HEK293 (cell line): Measurements from ENCODE around the gene KDM4B.

Source experiments
- CTCF ChIA-PET: fragments of 350-600 bp; formaldehyde crosslinking; extraction: SDS; loops from one replicate; lab custom pipeline; 2021; ENCODE audit warnings: antibody characterized with exemption; lab: Yijun Ruan, JAX
- POLR2A ChIA-PET: fragments of 300-600 bp; formaldehyde crosslinking; extraction: SDS; loops from one replicate; lab custom pipeline; 2020; ENCODE audit warnings: antibody characterized with exemption, inconsistent platforms; lab: Yijun Ruan, JAX
- H3K27ac ChIP-seq: fragments of 200-500 bp; sonication (Bioruptor generic); 2 replicates; pipeline ENCODE4 v1.5.1; 2014; ENCODE audit warnings: low read depth, low read length, control low read depth, inconsistent platforms; ENCODE audit errors: extremely low read depth
- H3K36me3 ChIP-seq, 2 experiments: fragments of 200-500 bp in 1 of 2; sonication (Bioruptor generic) in 1 of 2; 1 replicate in 1 of 2; 2 replicates in 1 of 2; pipeline ENCODE4 v1.5.1; 2014 to 2017; ENCODE audit warnings: inconsistent platforms in 2 of 2, low read length in 2 of 2; ENCODE audit not compliant: control insufficient read depth in 2 of 2, insufficient read depth in 1 of 2
- H3K4me1 ChIP-seq: fragments of 200-500 bp; sonication (Bioruptor generic); 2 replicates; pipeline ENCODE4 v1.5.1; 2014; ENCODE audit warnings: mild to moderate bottlenecking, low read length, inconsistent platforms; ENCODE audit not compliant: control insufficient read depth, insufficient read depth
- H3K4me3 ChIP-seq: 2 replicates; pipeline ENCODE4 v1.5.1; 2011; ENCODE audit warnings: low read depth, mild to moderate bottlenecking, control low read depth, low read length, moderate library complexity
- H3K9me3 ChIP-seq: fragments of 200-500 bp; sonication (Bioruptor generic); 2 replicates; pipeline ENCODE4 v1.5.1; 2014; ENCODE audit warnings: low read depth, low read length, inconsistent platforms; ENCODE audit not compliant: control insufficient read depth, insufficient read depth
- BCL11A ChIP-seq: fragments of 450-650 bp; formaldehyde crosslinking; IDR thresholded peaks from 2 replicates; pipeline ENCODE4 v1.5.1; 2016; ENCODE audit warnings: low read depth, missing biosample characterization, missing genetic modification characterization
- GLI2 ChIP-seq: fragments of 450-650 bp; formaldehyde crosslinking; IDR thresholded peaks from 2 replicates; pipeline ENCODE4; 2017; ENCODE audit warnings: missing biosample characterization, missing genetic modification characterization, low read depth, borderline replicate concordance
- GLI4 ChIP-seq: fragments of 450-650 bp; formaldehyde crosslinking; IDR thresholded peaks from 2 replicates; pipeline ENCODE4 v1.5.1; 2016; ENCODE audit warnings: missing biosample characterization, missing genetic modification characterization
- KLF7 ChIP-seq: fragments of 450-650 bp; formaldehyde crosslinking; IDR thresholded peaks from 2 replicates; pipeline ENCODE4 v1.5.1; 2016; ENCODE audit warnings: missing biosample characterization, missing genetic modification characterization, borderline replicate concordance
- SCRT2 ChIP-seq: fragments of 450-650 bp; formaldehyde crosslinking; IDR thresholded peaks from 2 replicates; pipeline ENCODE4 v1.5.1; 2016; ENCODE audit warnings: missing biosample characterization, missing genetic modification characterization
- YY2 ChIP-seq: fragments of 450-650 bp; formaldehyde crosslinking; IDR thresholded peaks from 2 replicates; pipeline ENCODE4 v1.5.1; 2016; ENCODE audit warnings: missing biosample characterization, missing genetic modification characterization
- ZBTB20 ChIP-seq: fragments of 450-650 bp; formaldehyde crosslinking; IDR thresholded peaks from 2 replicates; pipeline ENCODE4 v1.5.1; 2016; ENCODE audit warnings: missing biosample characterization, missing genetic modification characterization
- ZEB2 ChIP-seq: fragments of 450-650 bp; formaldehyde crosslinking; IDR thresholded peaks from 2 replicates; pipeline ENCODE4 v1.5.1; 2016; ENCODE audit warnings: missing biosample characterization, missing genetic modification characterization
- ZFHX2 ChIP-seq: fragments of 450-650 bp; formaldehyde crosslinking; conservative IDR thresholded peaks from 2 replicates; pipeline ENCODE4 v1.5.1; 2016; ENCODE audit warnings: missing biosample characterization, missing genetic modification characterization
- ZFP3 ChIP-seq: fragments of 450-650 bp; formaldehyde crosslinking; IDR thresholded peaks from 2 replicates; pipeline ENCODE4 v1.5.1; 2016; ENCODE audit warnings: low read depth, missing biosample characterization, missing genetic modification characterization
- ZIC2 ChIP-seq: fragments of 450-650 bp; formaldehyde crosslinking; IDR thresholded peaks from 2 replicates; pipeline ENCODE4 v1.5.1; 2016; ENCODE audit warnings: missing biosample characterization, missing genetic modification characterization
- ZNF121 ChIP-seq: fragments of 450-650 bp; formaldehyde crosslinking; IDR thresholded peaks from 2 replicates; pipeline ENCODE4 v1.5.1; 2016; ENCODE audit warnings: missing biosample characterization, missing genetic modification characterization
- ZNF146 ChIP-seq: fragments of 450-650 bp; formaldehyde crosslinking; IDR thresholded peaks from 2 replicates; pipeline ENCODE4 v1.5.1; 2016; ENCODE audit warnings: missing biosample characterization, missing genetic modification characterization
- ZNF157 ChIP-seq: fragments of 450-650 bp; formaldehyde crosslinking; IDR thresholded peaks from 2 replicates; pipeline ENCODE4 v1.5.1; 2016; ENCODE audit warnings: missing biosample characterization, missing genetic modification characterization
- ZNF214 ChIP-seq: fragments of 450-650 bp; formaldehyde crosslinking; IDR thresholded peaks from 2 replicates; pipeline ENCODE4 v1.5.1; 2017; ENCODE audit warnings: missing biosample characterization, mild to moderate bottlenecking, missing genetic modification characterization, borderline replicate concordance
- ZNF292 ChIP-seq: fragments of 450-650 bp; formaldehyde crosslinking; IDR thresholded peaks from 2 replicates; pipeline ENCODE4 v1.5.1; 2016; ENCODE audit warnings: low read depth, missing biosample characterization, missing genetic modification characterization, borderline replicate concordance
- ZNF302 ChIP-seq: fragments of 450-650 bp; formaldehyde crosslinking; IDR thresholded peaks from 2 replicates; pipeline ENCODE4 v1.5.1; 2016; ENCODE audit warnings: missing biosample characterization, missing genetic modification characterization, low read depth
- ZNF416 ChIP-seq: fragments of 450-650 bp; formaldehyde crosslinking; IDR thresholded peaks from 2 replicates; pipeline ENCODE4 v1.5.1; 2016; ENCODE audit warnings: missing biosample characterization, missing genetic modification characterization
- ZNF48 ChIP-seq: fragments of 450-650 bp; formaldehyde crosslinking; IDR thresholded peaks from 2 replicates; pipeline ENCODE4 v1.5.1; 2016; ENCODE audit warnings: missing biosample characterization, missing genetic modification characterization
- ZNF544 ChIP-seq: fragments of 450-650 bp; formaldehyde crosslinking; IDR thresholded peaks from 2 replicates; pipeline ENCODE4 v1.5.0; 2017; ENCODE audit warnings: missing biosample characterization, missing genetic modification characterization
- ZNF558 ChIP-seq: fragments of 450-650 bp; formaldehyde crosslinking; IDR thresholded peaks from 2 replicates; pipeline ENCODE4 v1.5.1; 2016; ENCODE audit warnings: missing biosample characterization, missing genetic modification characterization
- ZNF600 ChIP-seq: fragments of 450-650 bp; formaldehyde crosslinking; IDR thresholded peaks from 2 replicates; pipeline ENCODE4 v1.5.1; 2016; ENCODE audit warnings: missing biosample characterization, missing genetic modification characterization
- ZNF621 ChIP-seq: fragments of 450-650 bp; formaldehyde crosslinking; IDR thresholded peaks from 2 replicates; pipeline ENCODE4 v1.5.1; 2017; ENCODE audit warnings: missing biosample characterization, missing genetic modification characterization
- ZNF623 ChIP-seq: fragments of 450-650 bp; formaldehyde crosslinking; IDR thresholded peaks from 2 replicates; pipeline ENCODE4 v1.5.1; 2016; ENCODE audit warnings: missing biosample characterization, missing genetic modification characterization
- ZNF626 ChIP-seq: fragments of 450-650 bp; sonication (Bioruptor Pico); formaldehyde crosslinking; IDR thresholded peaks from 2 replicates; pipeline ENCODE4 v1.5.1; 2018; ENCODE audit warnings: missing biosample characterization, missing genetic modification characterization, inconsistent platforms
- ZNF660 ChIP-seq: fragments of 450-650 bp; IDR thresholded peaks from 2 replicates; pipeline ENCODE4 v1.5.1; 2018; ENCODE audit warnings: missing biosample characterization, mild to moderate bottlenecking, missing genetic modification characterization
- TF ChIP-seq, protein P1 (sequence below): fragments of 450-650 bp; formaldehyde crosslinking; IDR thresholded peaks from 2 replicates; pipeline ENCODE4 v1.5.1; 2016; ENCODE audit warnings: missing biosample characterization, missing genetic modification characterization, borderline replicate concordance
- TF ChIP-seq, protein P2 (sequence below): fragments of 450-650 bp; formaldehyde crosslinking; IDR thresholded peaks from 2 replicates; pipeline ENCODE4; 2016; ENCODE audit warnings: missing biosample characterization, missing genetic modification characterization
- TF ChIP-seq, protein P3 (sequence below): fragments of 450-650 bp; formaldehyde crosslinking; IDR thresholded peaks from 2 replicates; pipeline ENCODE4 v1.5.1; 2016; ENCODE audit warnings: missing biosample characterization, missing genetic modification characterization, borderline replicate concordance

Gene KDM4B

GRCh38 chr19:5154799-5155426 is 186.0 kb downstream of the KDM4B start:
- TF ChIP-seq BCL11A (tag by site-specific recombination) (no peak), ZNF623 (tag by site-specific recombination) (no peak), ZNF558 (tag by site-specific recombination) (no peak), ZNF416 (tag by site-specific recombination) (no peak), ZNF660 (no peak), SCRT2 (tag by site-specific recombination) (no peak), ZNF302 (no peak), ZNF626 (tag by site-specific recombination) (no peak), ZNF48 (tag by site-specific recombination) (no peak), ZNF157 (no peak), ZFP3 (tag by site-specific recombination) (no peak), ZEB2 (tag by site-specific recombination) (no peak), KLF7 (tag by site-specific recombination) (no peak), ZBTB20 (no peak), ZNF600 (no peak), ZNF292 (tag by site-specific recombination) (no peak), YY2 (no peak)
- TF ChIP-seq, protein P1, sequence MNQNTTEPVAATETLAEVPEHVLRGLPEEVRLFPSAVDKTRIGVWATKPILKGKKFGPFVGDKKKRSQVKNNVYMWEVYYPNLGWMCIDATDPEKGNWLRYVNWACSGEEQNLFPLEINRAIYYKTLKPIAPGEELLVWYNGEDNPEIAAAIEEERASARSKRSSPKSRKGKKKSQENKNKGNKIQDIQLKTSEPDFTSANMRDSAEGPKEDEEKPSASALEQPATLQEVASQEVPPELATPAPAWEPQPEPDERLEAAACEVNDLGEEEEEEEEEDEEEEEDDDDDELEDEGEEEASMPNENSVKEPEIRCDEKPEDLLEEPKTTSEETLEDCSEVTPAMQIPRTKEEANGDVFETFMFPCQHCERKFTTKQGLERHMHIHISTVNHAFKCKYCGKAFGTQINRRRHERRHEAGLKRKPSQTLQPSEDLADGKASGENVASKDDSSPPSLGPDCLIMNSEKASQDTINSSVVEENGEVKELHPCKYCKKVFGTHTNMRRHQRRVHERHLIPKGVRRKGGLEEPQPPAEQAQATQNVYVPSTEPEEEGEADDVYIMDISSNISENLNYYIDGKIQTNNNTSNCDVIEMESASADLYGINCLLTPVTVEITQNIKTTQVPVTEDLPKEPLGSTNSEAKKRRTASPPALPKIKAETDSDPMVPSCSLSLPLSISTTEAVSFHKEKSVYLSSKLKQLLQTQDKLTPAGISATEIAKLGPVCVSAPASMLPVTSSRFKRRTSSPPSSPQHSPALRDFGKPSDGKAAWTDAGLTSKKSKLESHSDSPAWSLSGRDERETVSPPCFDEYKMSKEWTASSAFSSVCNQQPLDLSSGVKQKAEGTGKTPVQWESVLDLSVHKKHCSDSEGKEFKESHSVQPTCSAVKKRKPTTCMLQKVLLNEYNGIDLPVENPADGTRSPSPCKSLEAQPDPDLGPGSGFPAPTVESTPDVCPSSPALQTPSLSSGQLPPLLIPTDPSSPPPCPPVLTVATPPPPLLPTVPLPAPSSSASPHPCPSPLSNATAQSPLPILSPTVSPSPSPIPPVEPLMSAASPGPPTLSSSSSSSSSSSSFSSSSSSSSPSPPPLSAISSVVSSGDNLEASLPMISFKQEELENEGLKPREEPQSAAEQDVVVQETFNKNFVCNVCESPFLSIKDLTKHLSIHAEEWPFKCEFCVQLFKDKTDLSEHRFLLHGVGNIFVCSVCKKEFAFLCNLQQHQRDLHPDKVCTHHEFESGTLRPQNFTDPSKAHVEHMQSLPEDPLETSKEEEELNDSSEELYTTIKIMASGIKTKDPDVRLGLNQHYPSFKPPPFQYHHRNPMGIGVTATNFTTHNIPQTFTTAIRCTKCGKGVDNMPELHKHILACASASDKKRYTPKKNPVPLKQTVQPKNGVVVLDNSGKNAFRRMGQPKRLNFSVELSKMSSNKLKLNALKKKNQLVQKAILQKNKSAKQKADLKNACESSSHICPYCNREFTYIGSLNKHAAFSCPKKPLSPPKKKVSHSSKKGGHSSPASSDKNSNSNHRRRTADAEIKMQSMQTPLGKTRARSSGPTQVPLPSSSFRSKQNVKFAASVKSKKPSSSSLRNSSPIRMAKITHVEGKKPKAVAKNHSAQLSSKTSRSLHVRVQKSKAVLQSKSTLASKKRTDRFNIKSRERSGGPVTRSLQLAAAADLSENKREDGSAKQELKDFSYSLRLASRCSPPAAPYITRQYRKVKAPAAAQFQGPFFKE (tag by site-specific recombination): no peak
- TF ChIP-seq, protein P2, sequence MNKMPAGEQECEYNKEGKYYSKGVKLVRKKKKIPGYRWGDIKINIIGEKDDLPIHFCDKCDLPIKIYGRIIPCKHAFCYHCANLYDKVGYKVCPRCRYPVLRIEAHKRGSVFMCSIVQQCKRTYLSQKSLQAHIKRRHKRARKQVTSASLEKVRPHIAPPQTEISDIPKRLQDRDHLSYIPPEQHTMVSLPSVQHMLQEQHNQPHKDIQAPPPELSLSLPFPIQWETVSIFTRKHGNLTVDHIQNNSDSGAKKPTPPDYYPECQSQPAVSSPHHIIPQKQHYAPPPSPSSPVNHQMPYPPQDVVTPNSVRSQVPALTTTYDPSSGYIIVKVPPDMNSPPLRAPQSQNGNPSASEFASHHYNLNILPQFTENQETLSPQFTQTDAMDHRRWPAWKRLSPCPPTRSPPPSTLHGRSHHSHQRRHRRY (tag by site-specific recombination): no peak
- Histone ChIP-seq H3K9me3 (no peaks in the 10 kb centered on the region), H3K4me1 (no peaks in the 10 kb centered on the region), H3K4me3 (no peak overlapping the region), H3K36me3 (no peaks in the 10 kb centered on the region), H3K27ac (no peak overlapping the region)
- ChIA-PET POLR2A (no interaction called here), CTCF (interaction anchor here (0.6 to 1.6 kb wide), 6 partner anchors 8 to 107 kb away, joined by 3 to 8 read pairs (median 4); no protein-coding TSS in a partner anchor)

GRCh38 chr19:5155586-5156210 is 186.8 kb downstream of the KDM4B start:
- no peak overlapping the region for H3K4me3 ChIP-seq
- ChIA-PET POLR2A (no interaction called here), CTCF (no interaction called here)
- no peaks in the 10 kb centered on the region for H3K36me3 ChIP-seq
- H3K27ac ChIP-seq: no peak overlapping the region
- H3K4me1 ChIP-seq: no peaks in the 10 kb centered on the region
- no peaks in the 10 kb centered on the region for H3K9me3 ChIP-seq
- TF ChIP-seq ZIC2: no peak
- TF ChIP-seq ZFHX2 (tag by site-specific recombination): no peak
- TF ChIP-seq ZNF146 (tag by site-specific recombination): no peak
- TF ChIP-seq ZNF621: no peak
- no peak for TF ChIP-seq GLI2 (tag by site-specific recombination)
- no peak for TF ChIP-seq ZNF626 (tag by site-specific recombination)
- TF ChIP-seq, protein P3, sequence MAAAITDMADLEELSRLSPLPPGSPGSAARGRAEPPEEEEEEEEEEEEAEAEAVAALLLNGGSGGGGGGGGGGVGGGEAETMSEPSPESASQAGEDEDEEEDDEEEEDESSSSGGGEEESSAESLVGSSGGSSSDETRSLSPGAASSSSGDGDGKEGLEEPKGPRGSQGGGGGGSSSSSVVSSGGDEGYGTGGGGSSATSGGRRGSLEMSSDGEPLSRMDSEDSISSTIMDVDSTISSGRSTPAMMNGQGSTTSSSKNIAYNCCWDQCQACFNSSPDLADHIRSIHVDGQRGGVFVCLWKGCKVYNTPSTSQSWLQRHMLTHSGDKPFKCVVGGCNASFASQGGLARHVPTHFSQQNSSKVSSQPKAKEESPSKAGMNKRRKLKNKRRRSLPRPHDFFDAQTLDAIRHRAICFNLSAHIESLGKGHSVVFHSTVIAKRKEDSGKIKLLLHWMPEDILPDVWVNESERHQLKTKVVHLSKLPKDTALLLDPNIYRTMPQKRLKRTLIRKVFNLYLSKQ (tag by site-specific recombination): no peak
- TF ChIP-seq GLI4 (tag by site-specific recombination): no peak
- TF ChIP-seq ZNF544 (tag by site-specific recombination): no peak
- no peak for TF ChIP-seq ZNF121
- no peak for TF ChIP-seq ZNF214 (tag by site-specific recombination)
